Mesenchymal stem cell (in vitro differentiated cells and primary cell): ENCODE data around the gene CPNE4.

Source experiments
- DNase-seq: peaks from one replicate; pipeline ENCODE4 v3.0.0-alpha.2; 2013
- H2AFZ ChIP-seq: one replicate; pipeline ENCODE4 v1.6.1; 2013; ENCODE audit warnings: low read depth, mild to moderate bottlenecking, control low read depth, inconsistent platforms, low read length, moderate library complexity
- H2AK5ac ChIP-seq: 2 replicates; pipeline ENCODE4 v1.6.1; 2013; ENCODE audit warnings: low read length, moderate library complexity, mild to moderate bottlenecking, inconsistent platforms; ENCODE audit not compliant: severe bottlenecking
- H2BK120ac ChIP-seq: one replicate; pipeline ENCODE4 v1.6.1; 2013; ENCODE audit warnings: low read depth, mild to moderate bottlenecking, inconsistent platforms, low read length, moderate library complexity
- H2BK12ac ChIP-seq, 2 experiments: one replicate each; pipeline ENCODE4 v1.6.1; 2013; ENCODE audit warnings: inconsistent platforms in 2 of 2, low read length in 2 of 2, mild to moderate bottlenecking in 2 of 2, moderate library complexity in 2 of 2, control low read depth in 1 of 2
- H2BK15ac ChIP-seq: one replicate; pipeline ENCODE4 v1.6.1; 2013; ENCODE audit warnings: mild to moderate bottlenecking, low read depth, inconsistent platforms; ENCODE audit not compliant: poor library complexity, severe bottlenecking
- H2BK5ac ChIP-seq: 2 replicates; pipeline ENCODE4 v1.6.1; 2013; ENCODE audit warnings: low read depth, mild to moderate bottlenecking, low read length, control low read depth, inconsistent platforms; ENCODE audit not compliant: poor library complexity, severe bottlenecking
- H3K14ac ChIP-seq, 2 experiments: one replicate each; pipeline ENCODE4 v1.6.1; 2013; ENCODE audit warnings: inconsistent platforms in 2 of 2, low read length in 2 of 2, control low read depth in 1 of 2, mild to moderate bottlenecking in 1 of 2, moderate library complexity in 1 of 2
- H3K18ac ChIP-seq, 2 experiments: one replicate each; pipeline ENCODE4 v1.6.1; 2013; ENCODE audit warnings: inconsistent platforms in 2 of 2, low read length in 2 of 2, control low read depth in 1 of 2, low read depth in 1 of 2, mild to moderate bottlenecking in 1 of 2
- H3K23ac ChIP-seq, 2 experiments: one replicate each; pipeline ENCODE4 v1.6.1; 2013; ENCODE audit warnings: inconsistent platforms in 2 of 2, low read length in 2 of 2, mild to moderate bottlenecking in 2 of 2, moderate library complexity in 2 of 2, control low read depth in 1 of 2
- H3K27ac ChIP-seq: 2 replicates; pipeline ENCODE4 v1.5.1; 2013; ENCODE audit warnings: mild to moderate bottlenecking, moderate library complexity, low read length, control low read depth, inconsistent platforms; ENCODE audit not compliant: poor library complexity, severe bottlenecking
- H3K27me3 ChIP-seq, 2 experiments: 2 replicates each; pipeline versions ENCODE4 v1.6.1 to v1.7.0; 2013; ENCODE audit warnings: low read length in 2 of 2, mild to moderate bottlenecking in 2 of 2, moderate library complexity in 2 of 2, control low read depth in 1 of 2, inconsistent platforms in 1 of 2; ENCODE audit not compliant: control insufficient read depth in 1 of 2, insufficient read depth in 1 of 2
- H3K36me3 ChIP-seq, 2 experiments: 2 replicates each; pipeline versions ENCODE4 v1.6.1 to v1.7.0; 2013; ENCODE audit warnings: low read length in 2 of 2, control low read depth in 1 of 2, inconsistent platforms in 1 of 2, low read depth in 1 of 2, mild to moderate bottlenecking in 1 of 2; ENCODE audit not compliant: insufficient read depth in 2 of 2, control insufficient read depth in 1 of 2
- H3K4ac ChIP-seq, 2 experiments: one replicate each; pipeline ENCODE4 v1.6.1; 2013; ENCODE audit warnings: inconsistent platforms in 2 of 2, low read length in 2 of 2, mild to moderate bottlenecking in 2 of 2, moderate library complexity in 2 of 2, control low read depth in 1 of 2, low read depth in 1 of 2
- H3K4me1 ChIP-seq: 2 replicates; pipeline ENCODE4 v1.6.1; 2013; ENCODE audit warnings: low read depth, low read length, control low read depth; ENCODE audit not compliant: control insufficient read depth, insufficient read depth
- H3K4me2 ChIP-seq: 2 replicates; pipeline ENCODE4 v1.6.1; 2013; ENCODE audit warnings: low read length, mild to moderate bottlenecking, inconsistent platforms; ENCODE audit not compliant: poor library complexity, severe bottlenecking
- H3K4me3 ChIP-seq, 2 experiments: 2 replicates each; pipeline versions ENCODE4 v1.5.1 to v1.7.0; 2013; ENCODE audit warnings: low read length in 2 of 2, mild to moderate bottlenecking in 2 of 2, control low read depth in 1 of 2, low read depth in 1 of 2; ENCODE audit not compliant: insufficient read depth in 1 of 2
- H3K79me1 ChIP-seq: replicated peaks from 2 replicates; pipeline ENCODE4 v1.6.1; 2013; ENCODE audit warnings: mild to moderate bottlenecking, control low read depth, low read length, inconsistent platforms; ENCODE audit not compliant: poor library complexity, severe bottlenecking
- H3K9ac ChIP-seq: 2 replicates; pipeline ENCODE4 v1.7.0; 2013; ENCODE audit warnings: mild to moderate bottlenecking, low read length, moderate library complexity
- H3K9me3 ChIP-seq: 2 replicates; pipeline ENCODE4 v1.7.0; 2013; ENCODE audit warnings: mild to moderate bottlenecking, low read length; ENCODE audit not compliant: control insufficient read depth
- H4K8ac ChIP-seq: one replicate; pipeline ENCODE4 v1.6.1; 2013; ENCODE audit warnings: inconsistent platforms, mild to moderate bottlenecking, low read length, moderate library complexity
- H4K91ac ChIP-seq: one replicate; pipeline ENCODE4 v1.6.1; 2013; ENCODE audit warnings: mild to moderate bottlenecking, low read length, inconsistent platforms
- WGBS: methylation state at CpG from one replicate; pipeline ENCODE4 v1.1.7; 2013; ENCODE audit warnings: mixed read lengths; 5-methylcytosine and 5-hydroxymethylcytosine counted together

Gene CPNE4

GRCh38 chr3:132038198-132038825, 3.5 kb upstream of the CPNE4 start:
- peak; percentile 19 for DNase-seq
- H2AFZ ChIP-seq, result no peak overlapping the region
- H2AK5ac ChIP-seq, result no peak overlapping the region
- WGBS, result no CpG with 5 or more reads among the region's 1 CpG
- H3K9me3 ChIP-seq, result no peaks in the 10 kb centered on the region
- no peak overlapping the region for H2BK120ac ChIP-seq
- no peak overlapping the region for H3K14ac ChIP-seq
- no peak overlapping the region for H2BK12ac ChIP-seq
- no peak overlapping the region for H3K27ac ChIP-seq
- H3K23ac ChIP-seq, result no peak overlapping the region
- H3K4me2 ChIP-seq, result no peak overlapping the region
- no peak overlapping the region for H3K9ac ChIP-seq
- no peak overlapping the region for H2BK5ac ChIP-seq
- no peaks in the 10 kb centered on the region for H3K36me3 ChIP-seq
- no peak overlapping the region for H3K18ac ChIP-seq
- no peak overlapping the region for H2BK15ac ChIP-seq
- H4K91ac ChIP-seq, result no peak overlapping the region
- no peak overlapping the region for H3K4ac ChIP-seq
- H3K79me1 ChIP-seq, result no peaks in the 10 kb centered on the region
- peaks cover 10% of the 10 kb centered on the region for H3K4me1 ChIP-seq
- H3K27me3 ChIP-seq, result peaks cover 29 to 61% of the 10 kb centered on the region in 2 experiments
- no peak overlapping the region for H4K8ac ChIP-seq
- H3K4me3 ChIP-seq, result no peak overlapping the region

GRCh38 chr3:132037581-132037980, 2.8 kb upstream of the CPNE4 start:
- DNase-seq, result no peak
- Histone ChIP-seq H3K4ac (no peak overlapping the region), H3K4me1 (peaks cover 10% of the 10 kb centered on the region), H3K9me3 (no peaks in the 10 kb centered on the region), H3K79me1 (no peaks in the 10 kb centered on the region), H2AFZ (no peak overlapping the region), H3K14ac (no peak overlapping the region), H3K23ac (no peak overlapping the region), H3K36me3 (no peaks in the 10 kb centered on the region), H2AK5ac (no peak overlapping the region), H3K4me2 (no peak overlapping the region), H3K27me3 (peaks cover 36 to 69% of the 10 kb centered on the region in 2 experiments), H3K9ac (no peak overlapping the region), H3K4me3 (no peak overlapping the region), H4K91ac (no peak overlapping the region), H3K27ac (no peak overlapping the region), H2BK120ac (no peak overlapping the region), H3K18ac (no peak overlapping the region), H2BK5ac (no peak overlapping the region), H2BK15ac (no peak overlapping the region), H4K8ac (no peak overlapping the region), H2BK12ac (no peak overlapping the region)
- 62% methylated on average over 3 of the region's 3 CpGs for WGBS

GRCh38 chr3:132037056-132037455, 2.2 kb upstream of the CPNE4 start:
- Histone ChIP-seq H3K79me1 (no peaks in the 10 kb centered on the region), H3K27me3 (peaks cover 40 to 74% of the 10 kb centered on the region in 2 experiments), H3K36me3 (no peaks in the 10 kb centered on the region), H3K9me3 (no peaks in the 10 kb centered on the region), H4K8ac (no peak overlapping the region), H3K4me3 (no peak overlapping the region), H3K4me1 (peaks cover 10% of the 10 kb centered on the region), H3K27ac (no peak overlapping the region), H2BK120ac (no peak overlapping the region), H3K18ac (no peak overlapping the region), H2AFZ (no peak overlapping the region), H2AK5ac (no peak overlapping the region), H2BK5ac (no peak overlapping the region), H3K4me2 (no peak overlapping the region), H2BK15ac (no peak overlapping the region), H3K4ac (no peak overlapping the region), H3K23ac (no peak overlapping the region), H4K91ac (no peak overlapping the region), H3K14ac (no peak overlapping the region), H2BK12ac (no peak overlapping the region), H3K9ac (no peak overlapping the region)
- 57% methylated on average over 3 of the region's 3 CpGs for WGBS
- no peak for DNase-seq

GRCh38 chr3:132034097-132034485, 723 bp downstream of the CPNE4 start:
- Histone ChIP-seq H3K9ac (no peak overlapping the region), H3K27ac (no peak overlapping the region), H3K4ac (no peak overlapping the region), H3K18ac (no peak overlapping the region), H3K27me3 (peaks cover 41 to 58% of the 10 kb centered on the region in 2 experiments), H2BK5ac (no peak overlapping the region), H3K36me3 (no peaks in the 10 kb centered on the region), H4K8ac (no peak overlapping the region), H3K4me3 (peak overlapping the region in 1 of 2 experiments; percentile 86), H2BK12ac (no peak overlapping the region), H2AFZ (no peak overlapping the region), H2AK5ac (no peak overlapping the region), H2BK15ac (no peak overlapping the region), H3K14ac (no peak overlapping the region), H2BK120ac (no peak overlapping the region), H4K91ac (no peak overlapping the region), H3K79me1 (no peaks in the 10 kb centered on the region), H3K9me3 (no peaks in the 10 kb centered on the region), H3K4me2 (no peak overlapping the region), H3K23ac (no peak overlapping the region), H3K4me1 (peaks cover 10% of the 10 kb centered on the region)
- WGBS, result 0% methylated on average over 7 of the region's 14 CpGs
- no peak for DNase-seq
